Midbrain (tissue), 1 donor: ENCODE results near the gene CAMSAP3.
"Not testable (repeated sequence)": the region's sequence is repeated elsewhere in the genome, so short reads cannot be mapped to it uniquely, and the experiment has no call there.

ENCODE experiments used
- DNase-seq: peaks from one replicate; lab custom pipeline; 2025; lab: John Stamatoyannopoulos, UW

CAMSAP3 gene

GRCh38 chr19:7631577-7631976 is 35.9 kb downstream of the CAMSAP3 start:
- DNase-seq: no peak

GRCh38 chr19:7632340-7633203 is 36.9 kb downstream of the CAMSAP3 start:
- no peak for DNase-seq

- no peak for DNase-seq
These were observed 38.0 kb downstream of the CAMSAP3 start, which contains the start of gene PCP2 for GRCh38 chr19:7633698-7634097. Gene PCP2 (minus strand): TSS chr19:7633719. CDS start chr19:7633457, 262 bp downstream.

- no peak for DNase-seq
These were observed 40.0 kb downstream of the CAMSAP3 start for GRCh38 chr19:7635670-7636069.

- DNase-seq: no peak
These were observed 40.6 kb downstream of the CAMSAP3 start for GRCh38 chr19:7636317-7636690.

GRCh38 chr19:7636691-7637373 is 41.2 kb downstream of the CAMSAP3 start, which contains the start of gene STXBP2:
Gene STXBP2 (plus strand): TSS chr19:7637110. CDS start chr19:7637150, 40 bp downstream.
- DNase-seq: no peak

GRCh38 chr19:7637374-7638256 is 42.0 kb downstream of the CAMSAP3 start:
- no peak for DNase-seq

- no peak for DNase-seq
These were observed 43.3 kb downstream of the CAMSAP3 start for GRCh38 chr19:7638802-7639465.

- DNase-seq: no peak
These were observed 44.2 kb downstream of the CAMSAP3 start for GRCh38 chr19:7639863-7640348.

- DNase-seq: no peak
These were observed 45.1 kb downstream of the CAMSAP3 start for GRCh38 chr19:7640803-7641202.

GRCh38 chr19:7641290-7642276 is 45.9 kb downstream of the CAMSAP3 start:
- no peak for DNase-seq

- DNase-seq: no peak
These were observed 46.8 kb downstream of the CAMSAP3 start for GRCh38 chr19:7642295-7643030.

- no peak for DNase-seq
These were observed 47.4 kb downstream of the CAMSAP3 start for GRCh38 chr19:7643031-7643415.

GRCh38 chr19:7643629-7644549 is 48.2 kb downstream of the CAMSAP3 start:
- DNase-seq: not testable (repeated sequence)

- DNase-seq: no peak
These were observed 48.9 kb downstream of the CAMSAP3 start for GRCh38 chr19:7644550-7644877.

- no peak for DNase-seq
These were observed 49.5 kb downstream of the CAMSAP3 start for GRCh38 chr19:7645163-7645562.

GRCh38 chr19:7645656-7646425 is 50.2 kb downstream of the CAMSAP3 start:
- DNase-seq: no peak

GRCh38 chr19:7646426-7646700 is 50.7 kb downstream of the CAMSAP3 start:
- DNase-seq: no peak
